ENCODE results near the gene DHX35.
"Not testable (repeated sequence)": the region's sequence is repeated elsewhere in the genome, so short reads cannot be mapped to it uniquely, and the experiment has no call there.

Gene DHX35

DNA sequence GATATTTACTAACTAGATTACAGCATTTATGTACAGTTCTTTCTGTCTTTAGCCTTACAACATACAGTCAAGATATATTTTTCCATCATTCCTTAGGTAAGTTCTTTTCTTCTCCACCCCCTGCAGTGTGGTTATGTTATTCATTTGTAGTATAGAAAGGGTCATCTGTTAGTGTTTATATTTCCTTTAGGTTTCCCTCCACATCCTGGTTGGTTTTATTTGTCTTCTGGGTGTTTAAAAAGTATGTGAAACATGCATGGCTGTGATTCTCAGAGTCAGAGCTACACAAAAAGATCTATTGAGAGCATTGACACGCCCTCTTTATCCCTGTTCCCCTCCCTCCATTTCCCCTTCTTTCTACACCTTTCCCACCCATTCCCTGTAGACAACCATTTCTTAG lies 20.1 kb downstream of the DHX35 start:
- no peak for DNase-seq

DNA sequence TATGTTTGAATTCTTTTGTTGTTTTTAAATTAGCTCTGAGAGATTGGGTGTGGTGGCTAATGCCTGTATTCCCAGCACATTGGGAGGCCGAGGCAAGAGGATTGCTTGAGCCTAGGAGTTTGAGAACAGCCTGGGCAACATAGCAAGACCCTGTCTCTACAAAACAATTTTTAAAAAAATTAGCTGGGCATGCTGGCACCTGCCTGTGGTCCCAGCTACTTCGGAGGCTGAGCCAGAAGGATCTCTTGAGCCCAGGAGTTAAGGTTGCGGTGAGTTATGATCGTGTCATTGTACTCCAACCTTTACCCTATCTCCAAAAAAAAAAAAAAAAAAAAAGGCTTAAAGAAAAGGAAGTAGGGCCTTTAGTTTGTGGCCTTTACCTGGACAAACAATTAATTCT lies 22.9 kb downstream of the DHX35 start:
- no peak for DNase-seq

DNA sequence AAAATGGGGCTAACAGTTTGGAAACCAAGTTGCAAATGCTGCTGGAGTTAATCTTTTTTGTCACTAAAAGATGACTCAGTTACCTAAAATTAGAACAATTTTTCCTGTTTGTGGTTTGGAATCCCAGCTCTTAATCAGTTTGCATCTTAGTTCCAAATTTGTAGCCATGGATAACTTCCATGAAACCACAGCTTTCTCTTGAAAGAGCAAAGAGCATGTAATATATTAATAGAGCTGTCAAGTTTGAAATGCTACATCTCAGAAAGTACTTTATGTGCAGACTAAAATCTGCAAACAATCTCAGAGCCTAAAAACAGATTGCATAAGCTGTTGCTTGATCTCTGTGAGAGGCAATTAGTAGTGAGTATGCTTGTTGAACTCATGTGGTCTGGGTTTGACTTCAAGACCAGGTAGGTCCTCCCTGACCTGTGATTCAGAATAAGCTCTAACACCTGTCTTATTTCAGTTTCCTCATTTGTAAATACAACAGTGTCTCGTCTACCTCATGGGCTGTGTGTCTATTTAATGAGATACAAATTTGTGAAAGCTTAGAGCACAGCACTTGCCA lies 23.5 kb downstream of the DHX35 start:
- DNase-seq: no peak

DNA sequence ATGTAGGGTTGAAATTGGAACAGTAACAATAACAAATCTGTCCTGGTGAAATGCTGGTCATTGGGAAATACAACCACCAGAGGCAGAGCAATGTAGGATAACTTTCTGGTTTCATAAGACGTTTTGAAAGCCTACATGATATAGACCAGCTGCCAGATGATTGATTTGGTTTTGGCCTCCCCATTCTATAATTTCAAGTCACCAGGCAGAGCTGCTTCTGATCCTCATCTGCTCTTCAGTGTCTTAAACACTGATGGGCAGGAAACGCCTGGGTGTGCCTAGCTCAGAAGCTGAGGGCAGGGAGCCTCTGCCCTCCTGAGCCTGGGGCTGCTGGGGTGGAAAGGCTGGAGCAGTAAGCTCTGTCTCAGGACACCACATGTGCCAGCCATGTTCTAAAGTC lies 24.5 kb downstream of the DHX35 start:
- DNase-seq: no peak

DNA sequence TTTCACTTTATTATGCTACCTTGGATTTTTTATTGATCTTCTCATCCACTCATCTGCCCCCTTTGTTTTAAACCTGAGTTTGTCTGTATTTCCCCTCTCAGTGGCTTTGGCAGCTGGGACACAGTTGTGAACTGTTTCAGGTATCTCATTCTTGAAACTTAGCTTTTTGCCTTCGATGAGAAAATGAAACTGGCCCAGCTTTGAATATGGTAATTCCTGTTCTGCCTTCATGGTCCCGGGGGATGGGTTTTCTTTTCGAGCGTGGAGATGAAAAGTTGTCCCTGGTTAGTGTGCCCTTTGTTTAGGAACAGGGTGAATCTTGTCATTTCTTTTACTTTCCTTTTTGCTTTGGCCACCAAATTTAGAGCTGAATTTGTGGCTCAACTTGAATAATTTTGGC lies 25.6 kb downstream of the DHX35 start:
- DNase-seq: no peak

DNA sequence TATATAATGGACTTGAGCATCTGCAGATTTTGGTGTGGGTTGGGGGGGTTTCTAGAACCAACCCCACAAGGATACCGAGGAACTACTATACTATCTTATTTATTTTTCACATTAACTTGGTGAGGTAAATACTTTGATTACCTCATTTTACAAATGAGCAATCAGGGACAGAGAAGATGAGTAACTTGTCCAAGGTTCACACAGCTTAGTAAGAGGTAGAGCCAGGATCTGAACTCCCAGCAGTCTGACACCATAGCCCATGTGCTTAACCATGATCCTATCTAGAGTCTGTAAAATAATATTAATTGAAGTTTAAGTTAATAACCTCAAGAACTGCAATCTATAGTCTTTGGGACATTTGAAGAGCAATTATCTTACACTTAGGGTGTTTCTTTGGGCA lies 28.6 kb downstream of the DHX35 start:
- DNase-seq: no peak

DNA sequence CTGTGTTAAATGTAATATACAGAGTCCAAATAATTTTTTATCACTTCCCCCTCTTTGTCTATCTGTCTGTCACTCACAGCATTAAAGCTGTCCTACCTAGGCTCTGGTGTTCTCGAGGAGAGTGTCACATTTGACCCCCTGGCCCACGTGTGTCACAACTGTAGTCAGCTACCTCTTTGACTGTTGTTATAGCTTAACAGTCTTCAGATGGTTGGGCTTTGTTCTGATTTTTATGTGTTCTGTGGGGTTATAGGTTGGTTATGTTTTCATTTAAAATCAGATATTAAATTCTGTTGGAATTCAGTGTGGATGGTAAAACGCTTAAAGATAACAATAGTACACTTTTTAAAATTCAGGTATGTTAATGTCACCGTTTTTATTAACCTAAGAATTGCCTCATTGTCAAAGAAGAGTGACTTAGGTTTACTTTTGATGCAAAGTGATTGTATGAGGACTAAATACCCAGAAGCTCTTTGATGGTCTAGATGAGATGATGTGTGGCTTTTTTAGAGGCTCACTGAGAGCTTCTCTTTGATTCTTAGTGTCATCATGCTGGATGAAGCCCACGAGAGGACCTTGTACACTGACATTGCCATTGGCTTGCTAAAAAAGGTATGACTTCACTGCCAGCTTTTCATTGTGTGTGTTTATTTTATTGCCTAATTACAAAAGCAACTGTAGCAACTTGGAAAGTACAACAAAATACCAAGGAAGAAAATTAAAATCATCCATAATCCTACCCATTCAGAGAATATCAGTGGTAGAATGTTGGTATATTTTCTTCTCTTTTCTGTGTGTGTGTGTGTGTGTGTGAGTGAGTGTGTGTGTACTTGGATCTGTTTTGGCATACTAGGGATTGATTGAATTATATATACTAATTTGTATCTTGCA lies 29.9 kb downstream of the DHX35 start:
- no peak for DNase-seq

DNA sequence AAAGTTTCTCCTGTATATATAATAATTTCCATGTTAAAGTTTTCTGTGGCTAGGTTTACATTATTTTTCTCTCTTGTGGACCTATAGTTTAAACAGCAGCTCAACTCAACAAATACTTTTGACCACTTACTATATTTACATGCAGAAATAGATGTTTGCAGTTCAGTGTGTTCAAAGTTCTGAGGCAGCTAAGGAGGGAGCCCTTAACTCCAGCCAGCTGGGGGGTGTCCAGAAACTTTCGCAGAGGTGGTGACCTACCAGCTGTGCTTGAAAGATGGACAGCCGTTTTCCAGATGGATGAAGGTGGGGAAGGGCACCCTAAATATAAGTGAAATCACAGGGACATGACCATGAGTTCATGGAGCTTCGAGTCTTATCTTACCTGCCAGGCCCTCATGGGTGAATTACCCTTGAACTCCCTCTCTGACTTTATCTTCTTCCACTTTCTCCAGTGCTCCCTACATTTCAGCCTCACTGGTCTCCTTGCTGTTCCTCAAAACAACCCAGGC lies 33.4 kb downstream of the DHX35 start:
- DNase-seq: no peak

DNA sequence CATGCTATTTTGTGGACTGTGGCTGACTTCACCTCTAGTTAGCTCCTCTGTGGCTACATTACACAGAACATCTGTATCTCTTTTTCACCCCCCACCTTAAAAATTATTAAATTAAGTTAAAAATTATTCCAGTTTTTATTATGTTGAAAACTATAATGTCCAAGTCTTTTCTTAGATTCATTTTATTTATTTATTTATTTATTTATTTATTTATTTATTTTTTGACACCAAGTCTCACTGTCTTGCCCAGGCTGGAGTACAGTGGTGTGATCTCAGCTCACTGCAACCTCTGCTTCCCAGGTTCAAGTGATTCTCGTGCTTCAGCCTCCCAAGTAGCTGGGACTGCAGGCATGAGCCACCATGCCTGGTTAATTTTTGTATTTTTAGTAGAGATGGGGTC lies 34.7 kb downstream of the DHX35 start:
- DNase-seq: not testable (repeated sequence)

DNA sequence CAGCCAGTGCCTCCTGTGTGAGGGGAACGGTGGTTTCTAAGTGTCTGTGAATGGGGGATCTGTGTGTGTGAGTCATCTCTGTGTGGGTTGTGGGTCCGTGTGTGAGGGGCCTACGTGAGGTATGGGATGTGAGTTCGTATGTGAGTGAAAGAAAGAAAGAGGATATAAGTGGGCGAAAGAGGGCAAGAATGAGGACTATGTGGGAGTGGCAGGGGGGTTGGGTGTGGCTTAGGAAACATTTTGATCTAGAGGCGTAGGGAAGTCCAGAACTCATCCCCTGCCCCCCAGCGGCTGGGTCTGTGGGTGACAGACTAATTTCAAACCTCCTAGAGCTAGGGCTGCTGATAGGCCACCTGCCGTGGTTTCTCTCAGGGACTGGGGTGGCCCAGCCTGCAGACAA lies 35.5 kb downstream of the DHX35 start:
- DNase-seq: no peak

DNA sequence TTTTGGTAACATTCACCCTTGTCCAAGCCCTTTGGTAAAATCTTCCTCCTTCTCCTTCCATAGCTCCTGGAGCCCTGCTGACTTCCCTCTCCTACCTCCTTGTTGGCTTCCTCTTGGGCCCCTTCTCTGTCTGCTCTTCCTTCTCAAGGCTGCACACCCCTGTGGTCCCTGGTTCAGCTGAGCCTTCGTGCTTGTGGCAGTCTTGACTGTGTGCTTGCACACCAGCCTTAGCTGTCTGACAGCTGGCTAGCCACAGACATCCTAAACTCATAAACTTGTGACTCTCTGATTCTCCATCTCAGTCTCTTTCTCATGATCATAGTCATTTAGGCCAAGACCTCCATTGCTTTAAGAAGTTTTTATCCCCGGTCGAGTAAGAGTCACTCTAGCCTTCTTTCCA lies 37.1 kb downstream of the DHX35 start:
- no peak for DNase-seq

DNA sequence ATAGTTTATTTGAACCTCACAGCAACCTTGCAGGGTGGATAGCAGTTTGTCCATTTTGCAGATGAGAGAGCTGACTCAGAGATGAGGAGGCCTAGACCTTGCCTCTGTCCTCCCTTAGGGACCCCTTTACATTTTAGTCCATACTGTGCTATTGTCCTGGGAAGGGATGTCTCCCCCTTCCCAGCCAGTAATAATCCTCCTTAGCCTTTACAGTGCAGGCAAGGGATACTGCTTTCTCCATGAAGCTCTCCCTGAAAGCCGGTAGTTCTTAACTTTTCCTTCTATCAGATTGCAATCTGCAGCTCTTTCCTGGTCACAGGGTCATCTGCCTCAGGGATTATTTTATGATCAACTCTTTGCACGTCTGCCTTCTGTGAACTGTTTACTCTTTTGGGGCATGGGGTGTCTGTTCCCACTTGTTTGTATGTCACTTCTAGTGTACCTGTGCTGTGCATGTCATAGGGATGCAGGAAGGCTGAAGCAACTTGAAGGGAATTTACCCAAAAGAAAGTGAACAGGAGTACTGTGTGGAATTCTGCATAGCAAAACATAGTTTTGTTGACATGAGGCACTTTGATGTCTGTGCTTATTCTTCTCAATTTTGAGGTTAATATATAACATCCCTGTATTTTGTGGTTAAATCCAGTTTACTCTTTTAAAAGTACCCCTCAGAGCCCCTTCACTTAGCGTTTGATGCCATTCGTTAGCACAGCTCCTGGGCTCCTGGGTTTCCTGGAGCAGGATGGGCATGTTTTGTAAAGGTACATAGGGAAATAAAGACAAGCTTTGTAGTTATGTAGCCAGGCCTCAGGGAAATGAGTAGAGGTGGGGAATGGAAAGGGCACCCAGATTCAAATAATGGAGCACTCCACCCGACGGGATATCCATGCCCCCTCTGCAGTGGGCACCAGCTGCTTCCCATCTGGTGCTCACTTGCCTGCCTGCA lies 38.1 kb downstream of the DHX35 start:
- no peak for DNase-seq

DNA sequence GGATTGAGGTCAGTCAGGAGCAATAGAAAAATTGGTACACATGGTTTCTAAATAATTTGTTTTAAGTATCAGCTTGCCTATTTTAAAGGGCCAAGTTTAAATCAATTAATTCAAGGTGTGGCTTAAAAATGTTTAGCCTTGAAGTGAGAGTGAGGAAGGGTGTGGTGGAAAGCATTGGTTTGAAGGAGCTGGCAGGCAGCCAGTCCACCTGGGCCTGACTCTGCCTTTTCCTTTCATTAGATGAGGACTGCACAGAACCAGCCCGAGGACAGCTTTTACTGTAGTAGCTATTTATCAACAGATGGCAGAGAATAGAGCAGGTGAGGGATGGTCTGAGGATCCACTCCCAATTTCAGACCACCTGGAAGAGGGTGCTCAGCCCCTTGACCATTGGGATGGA lies 42.4 kb downstream of the DHX35 start:
- DNase-seq: peak; percentile 12

DNA sequence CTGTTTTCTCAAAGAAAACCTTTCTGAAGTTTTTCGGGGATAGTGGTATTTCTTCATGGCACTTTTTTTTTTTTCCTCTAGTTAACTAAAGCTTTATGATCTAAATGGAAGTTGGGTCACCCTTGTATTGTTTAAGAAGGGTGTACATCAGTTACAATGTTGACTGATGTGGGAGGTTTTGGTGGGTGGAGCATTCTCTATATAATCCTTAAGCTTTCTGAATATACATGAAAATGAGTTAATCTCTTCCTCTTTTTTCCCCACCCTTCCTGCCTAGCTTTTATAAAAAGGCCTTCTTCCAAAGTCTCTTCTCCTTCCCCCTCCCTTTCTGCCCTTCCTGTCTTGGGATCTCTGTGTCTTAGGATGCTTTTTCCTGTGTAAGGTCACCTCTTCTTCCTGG lies 47.2 kb downstream of the DHX35 start:
- DNase-seq: no peak

DNA sequence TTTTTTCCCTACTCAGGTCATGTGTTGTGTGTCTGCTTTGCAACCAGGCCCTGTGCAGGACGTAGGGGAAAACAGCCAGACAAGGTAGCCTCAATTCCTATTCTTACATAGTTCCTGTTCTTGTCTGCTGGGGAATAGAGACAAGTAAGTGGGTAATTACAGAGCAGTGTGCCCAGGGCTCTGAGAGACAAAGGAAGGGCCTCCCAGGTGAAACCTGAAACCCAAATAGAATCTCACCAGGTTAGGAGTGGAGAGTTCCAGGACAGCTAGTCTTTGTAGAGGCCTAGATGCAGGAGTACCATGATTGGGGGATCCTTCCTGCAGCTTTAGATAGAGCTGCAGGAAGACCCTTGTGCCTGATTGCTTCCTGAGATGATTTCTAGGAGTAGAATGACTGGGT lies 48.4 kb downstream of the DHX35 start:
- no peak for DNase-seq

DNA sequence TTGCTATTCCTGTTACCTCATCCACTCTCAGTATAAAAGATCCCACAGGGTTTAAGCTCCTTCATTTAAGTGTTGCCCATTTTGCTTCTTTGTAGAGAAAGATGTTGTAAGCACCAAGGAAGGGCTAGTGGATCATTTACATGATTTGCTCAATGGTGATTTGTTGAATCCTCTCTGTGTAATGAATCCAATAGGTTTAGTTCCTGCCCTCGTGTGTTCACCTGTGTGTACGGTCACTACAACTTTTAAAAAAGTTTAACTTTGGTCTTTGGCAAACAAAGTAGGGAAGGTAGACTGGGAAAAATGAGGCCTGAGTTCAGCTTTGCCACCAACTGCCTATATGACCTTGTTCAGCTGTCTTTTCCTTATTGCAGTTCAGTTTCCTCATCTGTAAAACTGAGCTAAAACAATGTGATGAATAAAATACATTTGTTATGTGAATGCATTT lies 51.5 kb downstream of the DHX35 start:
- no peak for DNase-seq

DNA sequence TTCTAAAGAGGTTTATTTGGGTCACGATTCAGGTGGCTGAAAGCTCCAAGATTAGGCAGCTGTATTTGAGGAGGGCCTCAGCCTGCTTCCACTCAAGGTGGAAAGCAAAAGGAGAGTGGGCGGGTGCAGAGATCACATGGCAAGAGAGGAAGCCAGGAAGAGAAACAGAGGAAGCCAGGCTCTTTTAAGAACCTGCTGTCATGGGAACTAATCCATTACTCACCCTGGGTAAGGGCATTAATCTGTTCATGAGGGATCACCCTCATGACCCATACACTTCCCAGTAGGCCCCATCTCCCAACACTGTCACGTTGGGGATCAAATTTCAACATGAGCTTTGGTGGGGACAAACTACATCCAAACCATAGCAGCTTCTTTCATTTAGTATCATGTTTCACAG lies 53.9 kb downstream of the DHX35 start:
- DNase-seq: no peak

DNA sequence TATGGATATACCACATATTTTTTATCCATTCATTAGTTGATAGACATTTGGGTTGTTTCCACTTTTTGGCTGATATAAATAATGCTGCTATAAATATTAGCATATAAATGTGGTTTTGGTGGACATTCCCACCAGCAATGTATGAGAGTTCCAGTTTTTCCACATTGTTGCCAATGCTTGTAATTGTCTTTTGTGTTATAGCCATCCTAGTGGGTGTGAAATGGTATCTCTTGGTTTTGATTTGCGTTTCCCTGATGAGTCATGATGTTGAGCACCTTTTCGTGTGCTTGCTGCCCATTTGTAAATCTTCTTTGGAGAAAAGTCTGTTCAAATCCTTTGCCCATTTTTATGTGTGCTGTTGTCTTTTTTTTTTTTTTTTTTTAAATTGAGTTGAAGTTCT lies 54.4 kb downstream of the DHX35 start:
- no peak for DNase-seq

DNA sequence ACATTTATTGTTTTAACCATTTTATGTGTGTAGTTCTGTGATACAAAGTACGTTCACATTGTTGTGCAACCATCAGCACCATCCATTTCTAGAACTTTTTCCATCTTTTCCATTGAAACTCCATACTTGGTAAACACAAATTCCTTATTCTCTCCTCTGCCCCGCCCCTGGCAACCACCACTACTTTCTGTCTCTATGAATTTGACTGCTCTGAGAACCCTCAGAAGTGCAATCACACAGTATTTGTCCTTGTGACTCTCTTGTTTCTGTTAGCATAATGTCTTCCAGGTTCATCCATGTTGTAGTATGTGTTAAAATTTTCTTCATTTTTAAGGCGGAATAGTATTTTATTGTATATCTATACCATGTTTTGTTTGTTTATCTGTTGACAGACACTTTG lies 56.9 kb downstream of the DHX35 start:
- DNase-seq: no peak

DNA sequence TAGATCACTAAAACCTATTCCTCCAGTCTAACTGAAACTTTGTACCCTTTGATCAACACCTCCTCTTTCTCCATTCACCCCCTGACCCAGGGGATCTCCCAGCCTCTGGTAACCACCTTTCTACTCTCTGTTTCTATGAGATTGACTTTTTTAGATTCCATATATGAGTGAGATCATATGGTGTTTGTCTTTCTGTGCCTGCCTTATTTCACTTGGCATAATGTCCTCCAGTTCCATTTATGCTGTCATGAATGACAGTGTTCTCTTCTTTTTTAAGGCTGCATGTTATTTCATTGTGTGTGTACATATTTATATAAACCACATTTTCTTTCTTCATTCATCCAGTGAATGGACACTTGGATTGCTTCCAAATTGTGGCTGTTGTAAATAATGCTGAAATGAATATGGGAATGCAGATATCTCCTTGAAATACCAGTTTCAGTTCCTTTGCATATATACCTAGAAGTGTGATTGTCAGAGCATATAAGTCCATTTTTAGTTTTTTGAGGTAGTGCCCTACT lies 57.7 kb downstream of the DHX35 start:
- DNase-seq: no peak

DNA sequence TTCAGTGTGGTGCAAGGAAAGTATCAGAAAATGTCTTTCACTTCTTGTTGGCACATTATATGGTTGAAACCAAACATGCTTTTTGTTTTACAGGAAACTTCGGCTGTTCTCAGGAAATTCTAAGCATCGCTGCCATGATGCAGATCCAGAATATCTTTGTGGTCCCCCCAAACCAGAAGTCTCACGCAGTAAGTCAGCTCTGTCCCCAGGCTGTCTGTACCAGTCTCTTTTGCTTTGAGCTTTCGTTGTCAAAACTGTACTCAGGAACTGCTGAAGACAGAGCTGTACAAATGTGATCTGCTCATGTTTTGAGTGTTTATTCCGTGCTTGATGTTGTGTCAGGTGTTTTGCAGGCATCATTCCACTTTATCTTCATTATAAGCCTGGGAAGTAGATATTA lies 59.6 kb downstream of the DHX35 start:
- DNase-seq: no peak

DNA sequence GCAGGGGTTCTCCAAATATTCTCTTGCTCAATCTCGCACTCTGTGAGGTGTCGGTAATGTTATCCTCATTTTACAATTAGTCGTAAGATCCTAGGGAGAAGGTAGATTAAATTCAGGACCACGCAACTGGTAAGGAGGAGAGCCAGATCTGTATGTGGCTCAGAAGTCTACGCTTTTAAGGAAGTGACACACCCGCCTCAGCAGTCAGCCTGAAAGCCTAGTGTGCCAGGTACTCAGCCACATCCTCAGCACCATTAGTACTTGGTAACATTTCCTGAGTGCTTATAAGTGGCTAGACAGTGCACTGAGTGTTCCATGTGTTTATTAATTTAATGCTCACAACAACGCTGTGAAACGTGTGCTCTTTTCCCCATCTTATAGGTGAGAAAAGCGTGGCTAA lies 63.7 kb downstream of the DHX35 start:
- DNase-seq: no peak

DNA sequence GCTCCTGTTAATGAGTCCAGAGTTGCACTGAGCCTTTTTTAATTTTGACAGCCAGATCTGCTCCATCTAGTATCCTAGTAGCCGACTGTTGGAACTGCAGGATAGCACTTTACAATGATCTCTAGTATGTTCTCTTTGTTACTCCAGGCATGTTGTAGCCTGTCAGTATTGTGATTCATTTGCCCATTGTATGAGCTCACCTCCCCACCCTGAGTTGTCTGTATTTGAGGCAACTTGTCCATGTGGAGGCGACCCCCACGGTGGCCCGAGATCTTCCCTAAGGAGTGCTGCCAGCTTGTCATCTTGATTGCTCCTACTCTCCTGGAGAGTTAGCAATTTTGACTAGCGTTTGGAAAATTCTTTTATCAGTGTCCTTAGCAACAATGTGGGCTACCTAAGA lies 67.2 kb downstream of the DHX35 start:
- DNase-seq: no peak
